HepG2 (cell line): ENCODE results near the gene PEPD. TPM values are rescaled to one million over a fixed set of nuclear protein-coding genes. Genes with fewer than 3 reads are reported as not detected.

ENCODE experiments used
- ATAC-seq: fragments of 200-7000 bp; cut with Tn5 transposase; 3 replicates; pipeline ENCODE4 v1.9.1; 2020; ENCODE audit warnings: mild to moderate bottlenecking, moderate library complexity
- BruUV-seq: library from RNA; stranded (reverse); fragments of 400-500 nt; replicated peaks from 2 replicates; lab custom pipeline; 2021; lab: Mats Ljungman, UMichigan
- CTCF ChIA-PET: fragments of 300-600 bp; formaldehyde crosslinking; extraction: SDS; loops from one replicate; lab custom pipeline; 2021; ENCODE audit warnings: low total read pairs, inconsistent platforms, low intra/inter-chr PET ratio; lab: Yijun Ruan, JAX
- POLR2A ChIA-PET: fragments of 350-600 bp; sonication (Branson Sonifier 250); formaldehyde crosslinking; loops from one replicate; lab custom pipeline; 2020; ENCODE audit warnings: antibody characterized with exemption, inconsistent platforms; lab: Yijun Ruan, JAX
- DNase-seq: peaks from one replicate; pipeline ENCODE4 v3.0.0-alpha.2; 2015; ENCODE audit warnings: low spot score
- FAIRE-seq: peaks from 3 replicates; lab custom pipeline; 2011; peaks lifted over from hg19 to GRCh38; lab: Jason Lieb, UNC
- H2AFZ ChIP-seq: one replicate; pipeline ENCODE4 v1.6.1; 2011; ENCODE audit warnings: low read length, inconsistent platforms
- H3K27ac ChIP-seq: fragments of 300-600 bp; 3 replicates; pipeline ENCODE4 v1.8.0; 2011; ENCODE audit warnings: mixed run types, mild to moderate bottlenecking, mixed read lengths, low read length, inconsistent platforms; ENCODE audit not compliant: insufficient read depth; ENCODE audit errors: extremely low read length
- H3K27me3 ChIP-seq, 2 experiments: fragments of 200-600 bp in 1 of 2; 2 replicates in 1 of 2; 3 replicates in 1 of 2; pipeline versions ENCODE4 v1.6.0 to v1.8.0; 2011; ENCODE audit warnings: low read length in 2 of 2, mild to moderate bottlenecking in 2 of 2, moderate library complexity in 2 of 2, inconsistent platforms in 1 of 2; ENCODE audit not compliant: insufficient read depth in 2 of 2, control insufficient read depth in 1 of 2
- H3K36me3 ChIP-seq, 2 experiments: fragments of 200-600 bp in 1 of 2; replicated peaks in 1 of 2; 2 replicates in 1 of 2; 3 replicates in 1 of 2; pipeline versions ENCODE4 v1.5.1 to v1.8.0; 2011; ENCODE audit warnings: low read length in 2 of 2, inconsistent platforms in 1 of 2; ENCODE audit not compliant: insufficient read depth in 2 of 2, control insufficient read depth in 1 of 2
- H3K4me1 ChIP-seq: 2 replicates; pipeline ENCODE4 v1.5.1; 2012; ENCODE audit warnings: low read length, inconsistent platforms; ENCODE audit not compliant: insufficient read depth
- H3K4me2 ChIP-seq: 2 replicates; pipeline ENCODE4 v1.6.0; 2011; ENCODE audit warnings: low read depth, low read length, inconsistent platforms
- H3K4me3 ChIP-seq, 3 experiments: fragments of 200-600 bp in 1 of 3; sonication (generic), shearing (Covaris generic) in 1 of 3; replicated peaks in 1 of 3; 2 replicates each; pipeline ENCODE4 v1.5.1; 2011 to 2016; ENCODE audit warnings: low read length in 3 of 3, inconsistent platforms in 2 of 3, low read depth in 2 of 3, mild to moderate bottlenecking in 2 of 3, control low read depth in 1 of 3, mixed read lengths in 1 of 3; ENCODE audit not compliant: insufficient read depth in 1 of 3
- H3K79me2 ChIP-seq: one replicate; pipeline ENCODE4 v1.6.1; 2011; ENCODE audit warnings: low read length, inconsistent platforms; ENCODE audit not compliant: insufficient read depth
- H3K9ac ChIP-seq: 2 replicates; pipeline ENCODE4 v1.6.0; 2011; ENCODE audit warnings: mild to moderate bottlenecking, low read depth, low read length, inconsistent platforms; ENCODE audit not compliant: insufficient read depth
- H3K9me3 ChIP-seq: 2 replicates; pipeline ENCODE4 v1.5.1; 2012; ENCODE audit warnings: mild to moderate bottlenecking, low read length
- H4K20me1 ChIP-seq: 2 replicates; pipeline ENCODE4 v1.6.0; 2011; ENCODE audit warnings: inconsistent platforms, mild to moderate bottlenecking, low read length, moderate library complexity; ENCODE audit not compliant: insufficient read depth
- MIER2 ChIP-seq: IDR thresholded peaks from 2 replicates; pipeline ENCODE4 v1.6.1; 2016; ENCODE audit warnings: missing biosample characterization, missing genetic modification reagents
- MYC ChIP-seq: sonication (generic); formaldehyde crosslinking; IDR thresholded peaks from 2 replicates; pipeline ENCODE4 v1.9.0; 2021; ENCODE audit warnings: missing genetic modification reagents, borderline replicate concordance
- ZFP62 ChIP-seq: sonication (generic); formaldehyde crosslinking; IDR thresholded peaks from 2 replicates; pipeline ENCODE4 v1.4.0; 2020; ENCODE audit warnings: missing genetic modification reagents
- ZNF274 ChIP-seq: sonication (generic); formaldehyde crosslinking; IDR thresholded peaks from 2 replicates; pipeline ENCODE4 v1.5.1; 2020; ENCODE audit warnings: mild to moderate bottlenecking, missing genetic modification reagents
- ZSCAN29 ChIP-seq: sonication (generic); formaldehyde crosslinking; conservative IDR thresholded peaks from 2 replicates; pipeline ENCODE4 v1.4.0; 2020; ENCODE audit warnings: mild to moderate bottlenecking, missing genetic modification reagents
- WGBS: methylation state at CpG from one replicate; pipeline ENCODE4 v1.1.6; 2017; ENCODE audit warnings: low lambda C conversion rate; 5-methylcytosine and 5-hydroxymethylcytosine counted together
- in situ Hi-C: cut with HindIII; loops from 2 replicates; pipeline ENCODE4 v1.10.0; 2017; ENCODE audit warnings: low pct_unique_long_range_greater_than_20kb; ENCODE audit not compliant: extremely low pct_ligation_motif_present
- intact Hi-C: fragments of 100-400 bp; cut with micrococcal nuclease; formaldehyde crosslinking; loops from one replicate; pipeline ENCODE4 v1.10.0; 2022; ENCODE audit not compliant: unreplicated experiment
- polyA plus RNA-seq, 8 experiments: library from polyadenylated mRNA; depleted of rRNA in 3 of 8; stranded (reverse) in 7 of 8; unstranded in 1 of 8; fragments of >200 nt; fragmentation: Illumina TruSeq in 4 of 8; extraction: Trizol in 4 of 8; gene quantifications; 2 replicates each; pipeline versions ENCODE4 v1.2.1 to v1.2.3, GENCODE V29; 2011 to 2016; ENCODE audit warnings: low read depth in 4 of 8, missing spikeins in 1 of 8, mixed read lengths in 1 of 8; ENCODE audit not compliant: insufficient read depth in 1 of 8
- total RNA-seq, 5 experiments: library from RNA; depleted of rRNA; stranded (reverse); fragments of >200 nt; fragmentation: Illumina TruSeq; extraction: Trizol; gene quantifications; 2 replicates each; pipeline ENCODE4 v1.2.3, GENCODE V29; 2016; ENCODE audit warnings: low read depth in 1 of 5
- TF ChIP-seq, protein P1 (sequence below): sonication (generic); formaldehyde crosslinking; IDR thresholded peaks from 2 replicates; pipeline ENCODE4 v1.4.0; 2020; ENCODE audit warnings: missing genetic modification reagents

PEPD gene
- total and polyA plus RNA-seq, 2 of the 13 experiments (the other 11 are each of a cell fraction or from before 2014, with no cell fraction given), result 60.7 to 75.1 TPM

DNA sequence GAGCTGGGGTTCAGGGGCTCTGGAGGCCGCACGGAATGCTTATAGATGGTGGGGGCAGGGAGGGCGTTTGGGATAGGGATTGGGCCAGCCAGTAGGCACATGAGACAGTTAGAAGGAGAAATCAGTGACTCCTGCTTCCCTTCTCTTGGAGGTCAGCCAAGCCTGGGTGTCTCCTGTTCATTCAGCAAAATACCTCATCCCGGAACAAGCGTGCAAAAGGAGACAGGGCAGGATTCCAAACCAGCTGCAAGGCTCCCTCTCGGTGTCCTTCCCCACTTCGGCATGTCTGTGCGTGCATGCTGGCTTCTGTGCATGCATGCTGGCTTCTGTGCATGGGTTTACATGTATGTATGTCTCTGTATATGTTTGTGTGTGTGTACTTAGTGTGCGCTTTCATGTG lies 37.3 kb upstream of the PEPD start (continued):
- TF ChIP-seq ZFP62 (no peak), ZNF274 (CRISPR knock-in tag) (no peak), MYC (CRISPR knock-in tag) (no peak), MIER2 (CRISPR knock-in tag) (no peak)

DNA sequence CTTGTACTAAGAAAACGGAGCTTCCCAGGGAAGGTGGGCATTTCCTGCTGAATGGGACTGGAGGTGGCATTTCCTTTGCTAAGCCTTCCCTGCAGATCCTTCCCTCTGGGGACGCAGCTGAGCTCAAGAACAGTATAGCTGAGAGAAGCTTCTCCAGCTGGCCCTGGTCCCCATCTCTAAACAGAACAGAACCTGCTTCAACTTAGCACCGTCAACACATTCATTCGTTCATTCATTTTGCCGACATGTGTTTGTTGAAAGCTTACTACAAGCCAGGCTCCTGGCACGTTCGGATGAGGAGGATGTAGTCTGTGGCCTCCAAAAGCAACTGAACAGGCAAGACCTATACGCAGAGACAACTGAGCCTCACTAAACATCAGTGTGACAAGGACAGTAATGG lies 36.6 kb upstream of the PEPD start:
- no peak for DNase-seq
- CTCF ChIA-PET, result no interaction called here

More for the DNA sequence above, 36.6 kb upstream of the PEPD start:
- Histone ChIP-seq H3K9me3 (no peaks in the 10 kb centered on the region), H3K36me3 (no peaks in the 10 kb centered on the region), H3K27ac (no peak overlapping the region), H3K4me1 (no peaks in the 10 kb centered on the region), H3K9ac (no peak overlapping the region), H4K20me1 (no peaks in the 10 kb centered on the region), H3K79me2 (no peaks in the 10 kb centered on the region), H2AFZ (no peak overlapping the region), H3K27me3 (peaks cover 4 to 41% of the 10 kb centered on the region in 2 experiments; a peak in 3 of 5 replicates), H3K4me2 (no peak overlapping the region), H3K4me3 (no peak overlapping the region)
- BruUV-seq, result no TSS peak
- TF ChIP-seq ZSCAN29 (CRISPR knock-in tag), result no peak
- TF ChIP-seq, protein P1, sequence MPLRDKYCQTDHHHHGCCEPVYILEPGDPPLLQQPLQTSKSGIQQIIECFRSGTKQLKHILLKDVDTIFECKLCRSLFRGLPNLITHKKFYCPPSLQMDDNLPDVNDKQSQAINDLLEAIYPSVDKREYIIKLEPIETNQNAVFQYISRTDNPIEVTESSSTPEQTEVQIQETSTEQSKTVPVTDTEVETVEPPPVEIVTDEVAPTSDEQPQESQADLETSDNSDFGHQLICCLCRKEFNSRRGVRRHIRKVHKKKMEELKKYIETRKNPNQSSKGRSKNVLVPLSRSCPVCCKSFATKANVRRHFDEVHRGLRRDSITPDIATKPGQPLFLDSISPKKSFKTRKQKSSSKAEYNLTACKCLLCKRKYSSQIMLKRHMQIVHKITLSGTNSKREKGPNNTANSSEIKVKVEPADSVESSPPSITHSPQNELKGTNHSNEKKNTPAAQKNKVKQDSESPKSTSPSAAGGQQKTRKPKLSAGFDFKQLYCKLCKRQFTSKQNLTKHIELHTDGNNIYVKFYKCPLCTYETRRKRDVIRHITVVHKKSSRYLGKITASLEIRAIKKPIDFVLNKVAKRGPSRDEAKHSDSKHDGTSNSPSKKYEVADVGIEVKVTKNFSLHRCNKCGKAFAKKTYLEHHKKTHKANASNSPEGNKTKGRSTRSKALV, result no peak
- POLR2A ChIA-PET, result no interaction called here
- intact Hi-C loops (no loop called here), in situ Hi-C loops (no loop called here)
- no peak for FAIRE-seq
- no peak for ATAC-seq
- WGBS, result 21% methylated on average over 7 of the region's 8 CpGs
